Measurements from ENCODE around the gene DMAC2L. TPM values are rescaled to one million over a fixed set of nuclear protein-coding genes. Genes with fewer than 3 reads are reported as not detected.
"Not testable (repeated sequence)": the region's sequence is repeated elsewhere in the genome, so short reads cannot be mapped to it uniquely, and the experiment has no call there.

DMAC2L gene
- total and polyA plus RNA-seq, 11 donors = 12.6 to 29.9 (median 22.8) TPM

DNA sequence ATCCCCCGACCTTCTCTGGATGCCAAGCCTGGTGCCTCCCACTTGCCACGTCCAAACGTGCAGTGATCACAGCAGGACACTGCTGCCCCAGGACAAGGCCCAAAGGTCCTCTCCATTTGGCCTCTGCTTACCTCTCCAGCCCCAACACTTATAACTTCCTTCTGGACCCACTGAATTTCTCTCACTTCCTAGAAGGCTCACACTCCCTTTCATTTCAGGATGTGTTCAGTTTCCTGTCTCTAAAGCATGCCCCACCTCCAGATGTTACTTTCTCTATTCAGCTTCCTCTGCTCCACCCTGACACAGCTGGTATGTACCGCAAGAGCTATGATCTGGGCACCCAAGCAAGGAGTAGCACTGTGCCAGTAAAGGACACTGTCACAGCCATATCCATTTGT lies 51.6 kb downstream of the DMAC2L start:
- peaks cover 0 to 30% (median 8%) of the 10 kb centered on the region in 12 donors for H3K4me1 ChIP-seq
- ATAC-seq (peak; percentile 67 to 89 (median 86)), DNase-seq (peak in 1 of 5 donors; percentile 19)
- no peaks in the 10 kb centered on the region for H3K27me3 ChIP-seq
- peak overlapping the region in 10 of 12 donors; percentile 49 to 96 (median 62) for H3K27ac ChIP-seq
- WGBS, 4 donors = 29 to 39% (median 37%) methylated on average over 4 of the region's 4 CpGs
- no peaks in the 10 kb centered on the region for H3K9me3 ChIP-seq
- peak overlapping the region in 9 of 12 donors; percentile 4 to 55 (median 26) for H3K4me3 ChIP-seq
- no peak for TF ChIP-seq POLR2A (IDR thresholded peaks at IDR 0.05)
- TF ChIP-seq, protein P1, sequence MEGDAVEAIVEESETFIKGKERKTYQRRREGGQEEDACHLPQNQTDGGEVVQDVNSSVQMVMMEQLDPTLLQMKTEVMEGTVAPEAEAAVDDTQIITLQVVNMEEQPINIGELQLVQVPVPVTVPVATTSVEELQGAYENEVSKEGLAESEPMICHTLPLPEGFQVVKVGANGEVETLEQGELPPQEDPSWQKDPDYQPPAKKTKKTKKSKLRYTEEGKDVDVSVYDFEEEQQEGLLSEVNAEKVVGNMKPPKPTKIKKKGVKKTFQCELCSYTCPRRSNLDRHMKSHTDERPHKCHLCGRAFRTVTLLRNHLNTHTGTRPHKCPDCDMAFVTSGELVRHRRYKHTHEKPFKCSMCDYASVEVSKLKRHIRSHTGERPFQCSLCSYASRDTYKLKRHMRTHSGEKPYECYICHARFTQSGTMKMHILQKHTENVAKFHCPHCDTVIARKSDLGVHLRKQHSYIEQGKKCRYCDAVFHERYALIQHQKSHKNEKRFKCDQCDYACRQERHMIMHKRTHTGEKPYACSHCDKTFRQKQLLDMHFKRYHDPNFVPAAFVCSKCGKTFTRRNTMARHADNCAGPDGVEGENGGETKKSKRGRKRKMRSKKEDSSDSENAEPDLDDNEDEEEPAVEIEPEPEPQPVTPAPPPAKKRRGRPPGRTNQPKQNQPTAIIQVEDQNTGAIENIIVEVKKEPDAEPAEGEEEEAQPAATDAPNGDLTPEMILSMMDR (IDR thresholded peaks at IDR 0.05) = no peak
- no peaks in the 10 kb centered on the region for H3K36me3 ChIP-seq
- intact Hi-C loops (cut with DNase I) = no loop called here

DNA sequence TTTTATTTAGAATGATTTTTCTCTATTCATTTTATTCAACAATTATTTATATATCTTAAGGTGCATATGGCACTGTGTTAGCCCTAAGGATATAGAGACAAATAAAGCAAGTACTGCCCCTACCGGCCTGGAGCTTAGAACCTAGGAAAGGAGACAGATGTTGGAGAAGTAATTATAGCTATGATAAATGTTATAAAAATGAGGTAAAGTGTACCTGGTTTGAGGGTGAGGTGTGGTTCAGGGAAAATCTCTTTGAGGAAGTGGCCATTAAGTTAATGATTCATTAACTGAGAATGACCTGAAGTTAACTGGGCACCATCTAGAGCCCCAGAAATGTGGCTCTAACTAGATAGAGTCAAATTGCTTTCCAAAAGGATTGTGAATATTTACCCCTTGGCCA lies 52.7 kb downstream of the DMAC2L start:
- ATAC-seq (no peak), DNase-seq (no peak)
- Histone ChIP-seq H3K27me3 (no peaks in the 10 kb centered on the region), H3K4me1 (peaks cover 0 to 30% (median 8%) of the 10 kb centered on the region in 12 donors), H3K27ac (no peak overlapping the region), H3K36me3 (no peaks in the 10 kb centered on the region), H3K4me3 (no peak overlapping the region), H3K9me3 (no peaks in the 10 kb centered on the region)
- intact Hi-C loops (cut with DNase I) = no loop called here
- 92 to 97% (median 93%) methylated on average over 1 of the region's 1 CpG for WGBS, 4 donors
- TF ChIP-seq, protein P1 (IDR thresholded peaks at IDR 0.05) = no peak
- TF ChIP-seq POLR2A (IDR thresholded peaks at IDR 0.05) = no peak

DNA sequence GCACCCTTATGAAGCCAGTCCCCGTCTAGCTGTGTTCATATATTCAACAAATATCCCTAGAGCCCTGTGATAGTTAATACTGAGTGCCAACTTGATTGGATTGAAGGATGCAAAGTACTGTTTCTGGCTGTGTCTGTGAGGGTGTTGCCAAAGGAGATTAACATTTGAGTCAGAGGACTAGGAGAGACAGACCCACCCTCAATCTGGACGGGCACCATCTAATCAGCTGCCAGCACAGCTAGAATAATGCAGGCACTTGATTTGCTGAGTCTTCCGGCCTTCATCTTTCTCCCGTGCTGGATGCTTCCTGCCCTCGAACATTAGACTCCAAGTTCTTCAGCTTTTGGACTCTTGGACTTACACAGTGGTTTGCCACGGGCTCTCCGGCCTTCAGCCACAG lies 53.4 kb downstream of the DMAC2L start:
- Histone ChIP-seq H3K27ac (peak overlapping the region in 1 of 12 donors; percentile 46), H3K4me1 (peaks cover 0 to 30% (median 8%) of the 10 kb centered on the region in 12 donors)
- H3K27me3 ChIP-seq; intact Hi-C loops (cut with DNase I); DNase-seq; H3K9me3 ChIP-seq; H3K36me3 ChIP-seq; H3K4me3 ChIP-seq; ATAC-seq: not testable (repeated sequence)
- 86 to 89% (median 87%) methylated on average over 7 of the region's 7 CpGs for WGBS, 4 donors

DNA sequence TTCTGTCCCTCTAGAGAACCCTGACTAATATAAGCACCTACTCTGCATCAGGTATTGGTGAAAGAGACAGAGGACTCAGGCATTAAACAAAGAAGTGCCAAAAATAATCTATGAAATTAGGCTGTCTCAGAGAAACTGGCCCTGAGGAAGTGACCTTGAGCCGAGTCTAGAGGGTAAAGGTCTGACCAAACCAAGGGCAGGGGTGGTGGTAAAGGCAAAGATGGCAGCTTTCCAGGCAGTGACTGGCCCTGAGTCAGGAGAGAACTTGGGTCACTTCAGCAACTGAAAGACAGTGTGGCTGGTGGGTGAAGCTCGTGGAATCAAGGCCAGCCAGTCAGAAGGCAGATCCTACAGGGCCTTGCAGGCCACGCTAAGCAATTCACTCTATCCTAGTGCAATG lies 54.0 kb downstream of the DMAC2L start:
- Histone ChIP-seq H3K4me3 (no peak overlapping the region), H3K36me3 (no peaks in the 10 kb centered on the region), H3K4me1 (peaks cover 0 to 30% (median 8%) of the 10 kb centered on the region in 12 donors), H3K27ac (peak overlapping the region in 1 of 12 donors; percentile 46), H3K9me3 (no peaks in the 10 kb centered on the region), H3K27me3 (no peaks in the 10 kb centered on the region)
- WGBS, 4 donors = 63 to 77% (median 67%) methylated on average over 3 of the region's 3 CpGs
- TF ChIP-seq, protein P1 (IDR thresholded peaks at IDR 0.05) = no peak
- no peak for TF ChIP-seq POLR2A (IDR thresholded peaks at IDR 0.05)
- ATAC-seq = no peak
- intact Hi-C loops (cut with DNase I) = no loop called here
- DNase-seq = no peak

DNA sequence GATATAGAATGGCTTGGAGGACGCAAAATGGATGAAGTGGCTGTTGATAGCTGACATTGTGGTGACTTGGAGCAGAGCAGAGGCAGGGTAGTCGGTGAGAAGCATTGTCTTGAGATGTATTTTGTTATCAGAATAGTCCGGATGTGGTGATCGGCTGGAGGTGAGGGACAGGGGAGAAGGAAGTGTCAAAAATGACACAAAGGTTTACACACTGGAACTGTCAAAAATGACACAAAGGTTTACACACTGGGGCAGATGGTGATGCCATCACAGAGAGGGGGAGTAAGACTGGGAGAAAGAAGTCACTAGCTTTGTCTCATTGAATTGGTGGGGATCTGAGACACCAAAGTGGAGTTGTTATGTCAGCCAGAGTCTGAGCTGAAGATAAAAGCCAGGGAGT lies 54.5 kb downstream of the DMAC2L start:
- H3K4me1 ChIP-seq = peaks cover 0 to 30% (median 8%) of the 10 kb centered on the region in 12 donors
- H3K27me3 ChIP-seq = no peaks in the 10 kb centered on the region
- WGBS, 4 donors = 60 to 80% (median 72%) methylated on average over 4 of the region's 4 CpGs
- intact Hi-C loops (cut with DNase I) = no loop called here
- H3K4me3 ChIP-seq = no peak overlapping the region
- ATAC-seq = no peak
- peak overlapping the region in 1 of 12 donors; percentile 46 for H3K27ac ChIP-seq
- no peaks in the 10 kb centered on the region for H3K36me3 ChIP-seq
- DNase-seq = no peak
- no peak for TF ChIP-seq POLR2A (IDR thresholded peaks at IDR 0.05)
- TF ChIP-seq, protein P1 (IDR thresholded peaks at IDR 0.05) = no peak
- no peaks in the 10 kb centered on the region for H3K9me3 ChIP-seq
